IMR-90 (cell line): ENCODE measurements around the gene RTCA. TPM values are rescaled to one million over a fixed set of nuclear protein-coding genes. Genes with fewer than 3 reads are reported as not detected.

Experiments
- ATAC-seq: fragments of 200-7000 bp; cut with Tn5 transposase; 2 replicates; pipeline ENCODE4 v1.9.1; 2020; ENCODE audit warnings: low read depth, mild to moderate bottlenecking, moderate library complexity
- BruUV-seq: library from RNA; stranded (reverse); fragments of 400-500 nt; replicated peaks from 2 replicates; lab custom pipeline; 2021; lab: Mats Ljungman, UMichigan
- CTCF ChIA-PET: fragments of 300-600 bp; formaldehyde crosslinking; extraction: SDS; loops from one replicate; lab custom pipeline; 2021; ENCODE audit warnings: antibody characterized with exemption; lab: Yijun Ruan, JAX
- POLR2A ChIA-PET: fragments of 300-600 bp; sonication (Branson Sonifier 250); formaldehyde crosslinking; loops from one replicate; lab custom pipeline; 2022; ENCODE audit warnings: antibody characterized with exemption; ENCODE audit not compliant: unreplicated experiment; lab: Charles Lee
- DNase-seq: peaks from one replicate; pipeline ENCODE4 v3.0.0; 2013
- H2AFZ ChIP-seq: replicated peaks from 2 replicates; pipeline ENCODE3; 2013; ENCODE audit warnings: low read length, mild to moderate bottlenecking; ENCODE audit not compliant: poor library complexity
- H2AK5ac ChIP-seq: 2 replicates; pipeline ENCODE4 v1.6.1; 2013; ENCODE audit warnings: low read depth, low read length, inconsistent platforms
- H2AK9ac ChIP-seq: replicated peaks from 2 replicates; pipeline ENCODE3; 2013; ENCODE audit warnings: mild to moderate bottlenecking, low read depth, low read length, moderate library complexity; ENCODE audit not compliant: poor library complexity
- H2BK120ac ChIP-seq: 2 replicates; pipeline ENCODE4 v1.6.1; 2013; ENCODE audit warnings: low read depth, low read length, inconsistent platforms
- H2BK15ac ChIP-seq: 3 replicates; pipeline ENCODE4 v1.6.1; 2013; ENCODE audit warnings: low read depth, low read length, inconsistent platforms
- H2BK20ac ChIP-seq: 2 replicates; pipeline ENCODE4 v1.6.1; 2013; ENCODE audit warnings: low read depth, mild to moderate bottlenecking, inconsistent platforms, low read length, moderate library complexity
- H2BK5ac ChIP-seq: 2 replicates; pipeline ENCODE4 v1.6.1; 2013; ENCODE audit warnings: mild to moderate bottlenecking, low read depth, low read length, inconsistent platforms; ENCODE audit not compliant: poor library complexity, severe bottlenecking
- H3K14ac ChIP-seq: replicated peaks from 2 replicates; pipeline ENCODE4 v1.6.1; 2013; ENCODE audit warnings: low read depth, low read length, inconsistent platforms
- H3K18ac ChIP-seq: 2 replicates; pipeline ENCODE4 v1.6.1; 2013; ENCODE audit warnings: low read depth, low read length, control low read depth
- H3K23ac ChIP-seq: 2 replicates; pipeline ENCODE4 v1.6.1; 2013; ENCODE audit warnings: low read depth, low read length, inconsistent platforms
- H3K27ac ChIP-seq: 2 replicates; pipeline ENCODE4 v1.5.1; 2013; ENCODE audit warnings: mild to moderate bottlenecking, control low read depth, low read length; ENCODE audit not compliant: insufficient read depth
- H3K27me3 ChIP-seq: 2 replicates; pipeline ENCODE4 v1.6.1; 2013; ENCODE audit warnings: low read length; ENCODE audit not compliant: control insufficient read depth, insufficient read depth
- H3K36me3 ChIP-seq: 2 replicates; pipeline ENCODE4 v1.6.1; 2013; ENCODE audit warnings: low read length, mixed read lengths; ENCODE audit not compliant: control insufficient read depth, insufficient read depth
- H3K4ac ChIP-seq: 2 replicates; pipeline ENCODE4 v1.6.1; 2013; ENCODE audit warnings: low read depth, low read length, inconsistent platforms
- H3K4me1 ChIP-seq: 2 replicates; pipeline ENCODE4 v1.6.1; 2013; ENCODE audit warnings: low read length, mixed read lengths; ENCODE audit not compliant: control insufficient read depth, insufficient read depth
- H3K4me2 ChIP-seq: 2 replicates; pipeline ENCODE4 v1.6.1; 2013; ENCODE audit warnings: low read depth, mild to moderate bottlenecking, control low read depth, low read length, moderate library complexity
- H3K4me3 ChIP-seq: 2 replicates; pipeline ENCODE4 v1.5.1; 2013; ENCODE audit warnings: low read depth, mild to moderate bottlenecking, control low read depth, low read length, moderate library complexity; ENCODE audit not compliant: insufficient read depth
- H3K56ac ChIP-seq: 2 replicates; pipeline ENCODE4 v1.6.1; 2013; ENCODE audit warnings: low read length, inconsistent platforms; ENCODE audit not compliant: insufficient read depth; ENCODE audit errors: extremely low read depth
- H3K79me1 ChIP-seq, 2 experiments: 2 replicates each; pipeline ENCODE4 v1.6.1; 2013; ENCODE audit warnings: low read length in 2 of 2, inconsistent platforms in 1 of 2, low read depth in 1 of 2
- H3K9ac ChIP-seq: 2 replicates; pipeline ENCODE4 v1.6.1; 2013; ENCODE audit warnings: low read depth, low read length, control low read depth
- H3K9me1 ChIP-seq: 2 replicates; pipeline ENCODE4 v1.6.1; 2013; ENCODE audit warnings: low read length, inconsistent platforms; ENCODE audit not compliant: insufficient read depth
- H3K9me3 ChIP-seq: 2 replicates; pipeline ENCODE4 v1.6.1; 2013; ENCODE audit warnings: low read length; ENCODE audit not compliant: control insufficient read depth, insufficient read depth
- H4K20me1 ChIP-seq: 2 replicates; pipeline ENCODE4 v1.6.1; 2013; ENCODE audit warnings: low read length, inconsistent platforms; ENCODE audit not compliant: insufficient read depth
- H4K5ac ChIP-seq: 2 replicates; pipeline ENCODE4 v1.6.1; 2013; ENCODE audit warnings: mild to moderate bottlenecking, low read depth, low read length, control low read depth
- H4K8ac ChIP-seq, 2 experiments: 2 replicates each; pipeline ENCODE4 v1.6.1; 2013; ENCODE audit warnings: low read depth in 2 of 2, low read length in 2 of 2, control low read depth in 1 of 2, inconsistent platforms in 1 of 2
- H4K91ac ChIP-seq: 2 replicates; pipeline ENCODE4 v1.6.1; 2013; ENCODE audit warnings: low read depth, low read length, inconsistent platforms; ENCODE audit not compliant: insufficient read depth
- BHLHE40 ChIP-seq: fragments of 150-350 bp; IDR thresholded peaks from 2 replicates; pipeline ENCODE4 v1.6.1; 2016; ENCODE audit warnings: mild to moderate bottlenecking, low read depth, low read length
- CEBPB ChIP-seq: IDR thresholded peaks from 2 replicates; pipeline ENCODE4 v1.6.1; 2012; ENCODE audit warnings: low read depth, low read length, improper control_type of control experiment
- CHD1 ChIP-seq: IDR thresholded peaks from 2 replicates; pipeline ENCODE4 v1.6.1; 2012; ENCODE audit warnings: low read depth, low read length, improper control_type of control experiment
- ELK1 ChIP-seq: fragments of 150-350 bp; IDR thresholded peaks from 2 replicates; pipeline ENCODE4 v1.6.1; 2016; ENCODE audit warnings: low read depth, mild to moderate bottlenecking, low read length, moderate library complexity, borderline replicate concordance
- FOS ChIP-seq: fragments of 150-350 bp; IDR thresholded peaks from 2 replicates; pipeline ENCODE4 v1.6.1; 2016; ENCODE audit warnings: low read depth, low read length
- MAFK ChIP-seq: IDR thresholded peaks from 2 replicates; pipeline ENCODE4 v1.6.1; 2012; ENCODE audit warnings: low read depth, low read length, improper control_type of control experiment
- MAZ ChIP-seq: IDR thresholded peaks from 2 replicates; pipeline ENCODE4 v1.6.1; 2012; ENCODE audit warnings: low read depth, mild to moderate bottlenecking, low read length, improper control_type of control experiment, moderate library complexity, borderline replicate concordance
- MXI1 ChIP-seq: IDR thresholded peaks from 2 replicates; pipeline ENCODE4 v1.6.1; 2012; ENCODE audit warnings: low read depth, mild to moderate bottlenecking, low read length, moderate library complexity, borderline replicate concordance
- NFE2L2 ChIP-seq: fragments of 150-350 bp; IDR thresholded peaks from 2 replicates; pipeline ENCODE4 v1.6.1; 2016; ENCODE audit warnings: low read depth, mild to moderate bottlenecking, low read length
- POLR2A ChIP-seq: IDR thresholded peaks from 2 replicates; pipeline ENCODE4 v1.6.1; 2012; ENCODE audit warnings: mild to moderate bottlenecking, low read depth, low read length
- RAD21 ChIP-seq: IDR thresholded peaks from 2 replicates; pipeline ENCODE4 v1.6.1; 2012; ENCODE audit warnings: low read length, improper control_type of control experiment
- RCOR1 ChIP-seq: IDR thresholded peaks from 2 replicates; pipeline ENCODE4 v1.6.1; 2012; ENCODE audit warnings: mild to moderate bottlenecking, low read length, improper control_type of control experiment; ENCODE audit not compliant: insufficient replicate concordance
- RFX5 ChIP-seq: IDR thresholded peaks from 2 replicates; pipeline ENCODE4 v1.8.0; 2012; ENCODE audit warnings: low read depth, mild to moderate bottlenecking, low read length, moderate library complexity
- SMC3 ChIP-seq: fragments of 150-350 bp; IDR thresholded peaks from 2 replicates; pipeline ENCODE4 v1.6.1; 2016; ENCODE audit warnings: low read depth, mild to moderate bottlenecking, antibody characterized with exemption, low read length, moderate library complexity
- WGBS, 2 experiments: methylation state at CpG; one replicate each; pipeline versions ENCODE4 v1.1.5 to v1.1.7; 2013; ENCODE audit warnings: missing lambda C conversion rate in 2 of 2; ENCODE audit not compliant: insufficient read length in 1 of 2; ENCODE audit errors: extremely low coverage in 2 of 2; 5-methylcytosine and 5-hydroxymethylcytosine counted together
- dilution Hi-C: fragments of 300-500 bp; cut with HindIII; formaldehyde crosslinking; loops from one replicate; pipeline ENCODE4 v1.14.3; 2018; ENCODE audit warnings: low sequenced_read_pairs; ENCODE audit not compliant: unreplicated experiment
- in situ Hi-C: fragments of 300-500 bp; cut with MboI; formaldehyde crosslinking; loops from 3 replicates; pipeline ENCODE4 v1.14.3; 2019; ENCODE audit warnings: low sequenced_read_pairs, inconsistent platforms, mixed read lengths
- intact Hi-C: fragments of 100-400 bp; cut with micrococcal nuclease; formaldehyde crosslinking; loops from 2 replicates; pipeline ENCODE4 v1.10.0; 2022
- polyA plus RNA-seq, 3 experiments: library from polyadenylated mRNA; depleted of rRNA; stranded (reverse); fragments of >200 nt; gene quantifications; 2 replicates each; pipeline ENCODE4 v1.2.3, GENCODE V29; 2012; ENCODE audit warnings: low replicate concordance in 1 of 3
- total RNA-seq: library from RNA; depleted of rRNA; stranded (reverse); fragments of >200 nt; gene quantifications from 2 replicates; pipeline ENCODE4 v1.2.3, GENCODE V29; 2012
- TF ChIP-seq, protein P1 (sequence below): fragments of 150-350 bp; IDR thresholded peaks from 2 replicates; pipeline ENCODE4 v1.6.1; 2017; ENCODE audit warnings: mild to moderate bottlenecking, antibody characterized with exemption, low read length, low read depth

RTCA gene
- total and polyA plus RNA-seq, 2 of the 4 experiments (the other 2 are of a cell fraction) = 26.9 to 29.6 TPM

DNA sequence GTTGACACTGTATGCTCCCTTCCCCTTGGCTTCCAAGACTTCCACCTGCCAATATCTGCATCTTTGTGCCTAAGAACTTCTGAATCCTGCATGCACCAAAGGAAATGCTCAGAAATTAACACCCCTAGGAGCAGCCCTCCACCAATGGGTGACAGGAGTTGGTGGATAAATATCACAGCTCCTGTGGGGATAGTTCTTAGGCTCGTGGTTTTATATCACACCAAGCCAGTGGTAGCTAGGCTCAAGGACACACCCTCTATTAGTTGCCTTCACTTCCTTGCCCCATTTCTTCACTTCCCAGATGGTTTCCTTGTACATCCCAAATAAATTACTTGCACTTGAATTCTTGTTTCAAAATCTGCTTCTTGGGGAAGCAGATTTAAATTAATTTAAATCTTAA lies 69.4 kb downstream of the RTCA start:
- dilution Hi-C loops = no loop called here
- BruUV-seq = no TSS peak

More for the DNA sequence above, 69.4 kb downstream of the RTCA start:
- Histone ChIP-seq H3K9ac (no peak overlapping the region), H4K20me1 (no peaks in the 10 kb centered on the region), H2BK15ac (no peak overlapping the region), H3K27me3 (peaks cover 4% of the 10 kb centered on the region), H2BK5ac (no peak overlapping the region), H4K91ac (no peak overlapping the region), H3K36me3 (no peaks in the 10 kb centered on the region), H3K4me1 (no peaks in the 10 kb centered on the region), H3K4me3 (no peak overlapping the region), H3K4ac (no peak overlapping the region), H3K9me1 (no peaks in the 10 kb centered on the region), H3K14ac (no peak overlapping the region), H4K5ac (no peak overlapping the region), H3K18ac (no peak overlapping the region), H3K23ac (no peak overlapping the region), H2AFZ (no peak overlapping the region), H3K56ac (no peak overlapping the region), H2BK20ac (no peak overlapping the region), H3K79me1 (no peaks in the 10 kb centered on the region), H3K9me3 (no peaks in the 10 kb centered on the region), H2AK9ac (no peak overlapping the region), H4K8ac (no peak overlapping the region), H2BK120ac (no peak overlapping the region), H2AK5ac (no peak overlapping the region), H3K4me2 (no peak overlapping the region), H3K27ac (no peak overlapping the region)
- intact Hi-C loops = no loop called here
- WGBS, 2 experiments = no CpG with 5 or more reads among the region's 1 CpG
- TF ChIP-seq BHLHE40 (no peak), SMC3 (no peak), MAFK (no peak), NFE2L2 (no peak), ELK1 (no peak), RCOR1 (no peak), RAD21 (no peak), FOS (no peak), CEBPB (no peak), MAZ (no peak), POLR2A (no peak), MXI1 (no peak), RFX5 (no peak), CHD1 (no peak)
- TF ChIP-seq, protein P1, sequence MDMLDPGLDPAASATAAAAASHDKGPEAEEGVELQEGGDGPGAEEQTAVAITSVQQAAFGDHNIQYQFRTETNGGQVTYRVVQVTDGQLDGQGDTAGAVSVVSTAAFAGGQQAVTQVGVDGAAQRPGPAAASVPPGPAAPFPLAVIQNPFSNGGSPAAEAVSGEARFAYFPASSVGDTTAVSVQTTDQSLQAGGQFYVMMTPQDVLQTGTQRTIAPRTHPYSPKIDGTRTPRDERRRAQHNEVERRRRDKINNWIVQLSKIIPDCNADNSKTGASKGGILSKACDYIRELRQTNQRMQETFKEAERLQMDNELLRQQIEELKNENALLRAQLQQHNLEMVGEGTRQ = no peak
- in situ Hi-C loops = no loop called here
- DNase-seq (no peak), ATAC-seq (no peak)
- CTCF ChIA-PET = no interaction called here
- POLR2A ChIA-PET = no interaction called here
